Measurements from ENCODE around the gene RNU6-1.

GRCh38 chr15:67818464-67818863, 21.4 kb downstream of the RNU6-1 start:
- TF ChIP-seq POLR2AphosphoS5 (IDR thresholded peaks at IDR 0.05; ENCODE audit: low read depth, low read length) (no peak), POLR2A (IDR thresholded peaks at IDR 0.05; ENCODE audit: borderline replicate concordance, extremely low read depth, insufficient read depth, insufficient read length) (no peak), CTCF (IDR thresholded peaks at IDR 0.05 in 2 of 3, conservative IDR thresholded peaks at IDR 0.05 in 1 of 3; ENCODE audit: borderline replicate concordance in 1 of 3, insufficient read depth in 1 of 3, low read depth in 2 of 3, low read length in 2 of 3) (no peak), EGR1 (IDR thresholded peaks at IDR 0.05; ENCODE audit: low read depth) (no peak), SIN3A (IDR thresholded peaks at IDR 0.05; ENCODE audit: low read depth) (no peak), ZFX (IDR thresholded peaks at IDR 0.05) (no peak)

All from HCT116 (cell line).